H1 (cell line): Measurements from ENCODE around the gene DCTD. TPM values are rescaled to one million over a fixed set of nuclear protein-coding genes. Genes with fewer than 3 reads are reported as not detected.
A peak's percentile ranks its signal among the peaks of the same experiment; 100 is the strongest.

Source experiments
- CTCF ChIA-PET: fragments of 300-600 bp; sonication (Branson Sonifier 250); formaldehyde crosslinking; loops from one replicate; lab custom pipeline; 2021; ENCODE audit not compliant: partially characterized antibody; lab: Charles Lee
- POLR2A ChIA-PET: fragments of 300-600 bp; sonication (Branson Sonifier 250); formaldehyde crosslinking; loops from one replicate; lab custom pipeline; 2021; ENCODE audit warnings: inconsistent platforms; ENCODE audit not compliant: partially characterized antibody; lab: Charles Lee
- DNase-seq, 2 experiments: peaks; one replicate each; pipeline versions ENCODE4 v3.0.0 to v3.0.0-alpha.2; 2010 to 2022; ENCODE audit warnings: low spot score in 2 of 2, low read depth in 1 of 2, mixed read lengths in 1 of 2
- FAIRE-seq: peaks from 2 replicates; lab custom pipeline; 2011; peaks lifted over from hg19 to GRCh38; lab: Jason Lieb, UNC
- H2AFZ ChIP-seq: 2 replicates; pipeline ENCODE4 v1.8.1; 2012; ENCODE audit warnings: low read length, inconsistent platforms
- H2AK5ac ChIP-seq: 2 replicates; pipeline ENCODE4 v1.6.1; 2013; ENCODE audit warnings: low read depth, low read length
- H2BK120ac ChIP-seq: replicated peaks from 2 replicates; pipeline ENCODE3; 2013; ENCODE audit warnings: low read depth, low read length, inconsistent platforms
- H2BK12ac ChIP-seq: 2 replicates; pipeline ENCODE4 v1.6.1; 2013; ENCODE audit warnings: low read depth, low read length
- H2BK15ac ChIP-seq: 2 replicates; pipeline ENCODE4 v1.6.1; 2013; ENCODE audit warnings: low read length
- H2BK20ac ChIP-seq: 2 replicates; pipeline ENCODE4 v1.6.1; 2013; ENCODE audit warnings: low read length
- H2BK5ac ChIP-seq: 2 replicates; pipeline ENCODE4 v1.6.1; 2013; ENCODE audit warnings: low read depth, low read length
- H3K14ac ChIP-seq: 2 replicates; pipeline ENCODE4 v1.6.1; 2013; ENCODE audit warnings: inconsistent platforms; ENCODE audit not compliant: insufficient read length
- H3K18ac ChIP-seq: 2 replicates; pipeline ENCODE4 v1.6.1; 2013; ENCODE audit warnings: low read length; ENCODE audit errors: extremely low read depth
- H3K23ac ChIP-seq: 2 replicates; pipeline ENCODE4 v1.6.1; 2013; ENCODE audit warnings: inconsistent platforms; ENCODE audit not compliant: insufficient read length
- H3K23me2 ChIP-seq: 2 replicates; pipeline ENCODE4 v1.6.1; 2013; ENCODE audit warnings: low read depth, low read length
- H3K27ac ChIP-seq: 2 replicates; pipeline ENCODE4 v1.6.1; 2011; ENCODE audit warnings: low read depth, low read length, inconsistent platforms
- H3K27me3 ChIP-seq, 4 experiments: replicated peaks in 1 of 4; 1 replicate in 1 of 4; 2 replicates in 3 of 4; pipeline versions ENCODE4 v1.6.1 to v1.8.1; 2011 to 2013; ENCODE audit warnings: low read length in 3 of 4, mild to moderate bottlenecking in 3 of 4, inconsistent platforms in 2 of 4, mixed read lengths in 2 of 4, moderate library complexity in 1 of 4; ENCODE audit not compliant: control insufficient read depth in 3 of 4, insufficient read depth in 3 of 4; ENCODE audit errors: extremely low read depth in 1 of 4
- H3K36me3 ChIP-seq, 4 experiments: 2 replicates each; pipeline versions ENCODE4 v1.6.1 to v1.8.1; 2011 to 2013; ENCODE audit warnings: mild to moderate bottlenecking in 4 of 4, low read length in 3 of 4, moderate library complexity in 2 of 4, control low read depth in 1 of 4, inconsistent platforms in 1 of 4; ENCODE audit not compliant: insufficient read depth in 4 of 4, control insufficient read depth in 2 of 4
- H3K4ac ChIP-seq: replicated peaks from 2 replicates; pipeline ENCODE3; 2013; ENCODE audit warnings: low read length, low read depth, mixed read lengths, inconsistent platforms; ENCODE audit not compliant: insufficient read length
- H3K4me1 ChIP-seq, 4 experiments: replicated peaks in 1 of 4; 1 replicate in 1 of 4; 2 replicates in 3 of 4; pipeline versions ENCODE4 v1.6.1 to v1.8.1; 2011 to 2013; ENCODE audit warnings: low read length in 3 of 4, inconsistent platforms in 2 of 4, mixed read lengths in 1 of 4; ENCODE audit not compliant: insufficient read depth in 4 of 4, control insufficient read depth in 3 of 4
- H3K4me2 ChIP-seq, 2 experiments: 2 replicates each; pipeline versions ENCODE4 v1.6.1 to v1.8.1; 2011 to 2013; ENCODE audit warnings: low read depth in 2 of 2, low read length in 2 of 2, control low read depth in 1 of 2, inconsistent platforms in 1 of 2, mild to moderate bottlenecking in 1 of 2; ENCODE audit not compliant: insufficient read depth in 1 of 2
- H3K4me3 ChIP-seq, 4 experiments: fragments of 200-600, 300-600 bp in 1 of 4; sonication (generic), shearing (Covaris generic), sonication (Bioruptor Twin) in 1 of 4; 2 replicates each; pipeline versions ENCODE4 v1.5.1 to v1.8.1; 2011 to 2016; ENCODE audit warnings: low read length in 4 of 4, low read depth in 3 of 4, control low read depth in 2 of 4, inconsistent platforms in 2 of 4, mild to moderate bottlenecking in 2 of 4, mixed read lengths in 1 of 4, moderate library complexity in 1 of 4; ENCODE audit not compliant: insufficient read depth in 2 of 4; ENCODE audit errors: extremely low read depth in 1 of 4
- H3K56ac ChIP-seq: replicated peaks from 2 replicates; pipeline ENCODE3; 2013; ENCODE audit warnings: low read depth, mild to moderate bottlenecking, mixed read lengths, low read length, inconsistent platforms; ENCODE audit not compliant: insufficient read length
- H3K79me1 ChIP-seq: 2 replicates; pipeline ENCODE4 v1.6.1; 2013; ENCODE audit warnings: low read depth, low read length, control low read depth
- H3K79me2 ChIP-seq, 2 experiments: 2 replicates each; pipeline versions ENCODE4 v1.6.1 to v1.8.1; 2012 to 2013; ENCODE audit warnings: low read length in 2 of 2, mild to moderate bottlenecking in 2 of 2, inconsistent platforms in 1 of 2; ENCODE audit not compliant: insufficient read depth in 2 of 2, control insufficient read depth in 1 of 2
- H3K9ac ChIP-seq, 4 experiments: replicated peaks in 1 of 4; 1 replicate in 1 of 4; 2 replicates in 3 of 4; pipeline versions ENCODE4 v1.6.1 to v1.8.1; 2011 to 2013; ENCODE audit warnings: low read depth in 3 of 4, low read length in 3 of 4, control low read depth in 2 of 4, mild to moderate bottlenecking in 2 of 4, moderate library complexity in 2 of 4, inconsistent platforms in 1 of 4; ENCODE audit errors: extremely low read depth in 1 of 4
- H3K9me3 ChIP-seq, 2 experiments: 2 replicates each; pipeline versions ENCODE4 v1.6.1 to v1.8.1; 2012 to 2013; ENCODE audit warnings: mild to moderate bottlenecking in 2 of 2, moderate library complexity in 2 of 2, control low read depth in 1 of 2, inconsistent platforms in 1 of 2, low read depth in 1 of 2, low read length in 1 of 2, mixed read lengths in 1 of 2; ENCODE audit not compliant: insufficient read depth in 2 of 2
- H4K20me1 ChIP-seq, 2 experiments: replicated peaks in 1 of 2; 2 replicates each; pipeline versions ENCODE3 to v1.8.1; 2011 to 2013; ENCODE audit warnings: inconsistent platforms in 2 of 2, low read length in 2 of 2, mild to moderate bottlenecking in 1 of 2; ENCODE audit not compliant: insufficient read depth in 2 of 2, control insufficient read depth in 1 of 2
- H4K5ac ChIP-seq: 2 replicates; pipeline ENCODE4 v1.6.1; 2013; ENCODE audit warnings: low read length, low read depth, mixed read lengths, inconsistent platforms; ENCODE audit not compliant: insufficient read length
- H4K8ac ChIP-seq: 2 replicates; pipeline ENCODE4 v1.8.0; 2013; ENCODE audit warnings: mild to moderate bottlenecking, moderate library complexity, low read length, inconsistent platforms; ENCODE audit not compliant: insufficient read depth; ENCODE audit errors: extremely low read depth
- H4K91ac ChIP-seq: replicated peaks from 2 replicates; pipeline ENCODE3; 2013; ENCODE audit warnings: low read length, mixed read lengths, inconsistent platforms; ENCODE audit not compliant: insufficient read length
- ATF2 ChIP-seq: IDR thresholded peaks from 2 replicates; pipeline ENCODE4 v1.6.1; 2012; ENCODE audit warnings: low read length, inconsistent platforms
- CBX5 ChIP-seq: fragments of 300-800, 300-1000 bp; sonication (generic); IDR thresholded peaks from 2 replicates; pipeline ENCODE4 v1.7.1; 2016; ENCODE audit warnings: antibody characterized with exemption, low read length, low read depth
- E2F6 ChIP-seq: IDR thresholded peaks from 2 replicates; pipeline ENCODE4 v1.6.1; 2012; ENCODE audit warnings: inconsistent platforms
- EP300 ChIP-seq, 2 experiments: IDR thresholded peaks; 1 replicate in 1 of 2; 2 replicates in 1 of 2; pipeline ENCODE4 v1.6.1; 2011 to 2012; ENCODE audit warnings: low read depth in 2 of 2, low read length in 2 of 2, mild to moderate bottlenecking in 2 of 2, borderline replicate concordance in 1 of 2, inconsistent platforms in 1 of 2, moderate library complexity in 1 of 2
- KDM1A ChIP-seq: fragments of 200-600, 300-600 bp; sonication (generic); IDR thresholded peaks from 2 replicates; pipeline ENCODE4 v1.7.1; 2016; ENCODE audit warnings: mild to moderate bottlenecking, low read length, borderline replicate concordance
- POLR2AphosphoS5 ChIP-seq: IDR thresholded peaks from 2 replicates; pipeline ENCODE4 v1.6.1; 2011; ENCODE audit warnings: low read depth, low read length
- RAD21 ChIP-seq, 2 experiments: IDR thresholded peaks in 1 of 2; conservative IDR thresholded peaks in 1 of 2; 2 replicates each; pipeline ENCODE4 v1.6.1; 2011; ENCODE audit warnings: low read depth in 2 of 2, low read length in 2 of 2, improper control_type of control experiment in 1 of 2, inconsistent platforms in 1 of 2, mild to moderate bottlenecking in 1 of 2, moderate library complexity in 1 of 2
- SIN3A ChIP-seq, 2 experiments: IDR thresholded peaks in 1 of 2; conservative IDR thresholded peaks in 1 of 2; 2 replicates each; pipeline ENCODE4 v1.6.1; 2011 to 2012; ENCODE audit warnings: low read length in 2 of 2, improper control_type of control experiment in 1 of 2, low read depth in 1 of 2, mild to moderate bottlenecking in 1 of 2
- SIX5 ChIP-seq: IDR thresholded peaks from 2 replicates; pipeline ENCODE4 v1.6.1; 2011; ENCODE audit warnings: mild to moderate bottlenecking, low read depth, low read length
- TAF7 ChIP-seq: optimal IDR thresholded peaks from 2 replicates; pipeline ENCODE3; 2011; ENCODE audit warnings: low read depth, mild to moderate bottlenecking, inconsistent platforms, low read length, moderate library complexity, borderline replicate concordance
- WGBS, 2 experiments: shearing (Covaris generic) in 1 of 2; methylation state at CpG; one replicate each; pipeline versions ENCODE4 v1.1.6 to v1.1.7; 2013 to 2015; ENCODE audit warnings: low lambda C conversion rate in 2 of 2, mixed read lengths in 2 of 2, inconsistent platforms in 1 of 2, low coverage in 1 of 2, missing lambda C conversion rate in 1 of 2; ENCODE audit not compliant: insufficient replicate concordance in 2 of 2, insufficient coverage in 1 of 2, insufficient read length in 1 of 2; ENCODE audit errors: extremely low coverage in 1 of 2, missing lambda C conversion rate in 1 of 2; 5-methylcytosine and 5-hydroxymethylcytosine counted together
- polyA plus RNA-seq, 7 experiments: library from polyadenylated mRNA; depleted of rRNA in 3 of 7; stranded (reverse) in 5 of 7; unstranded in 2 of 7; fragments of >200 nt in 5 of 7; fragments of 200-250 nt in 2 of 7; gene quantifications; 1 replicate in 5 of 7; 2 replicates in 1 of 7; 4 replicates in 1 of 7; pipeline versions ENCODE4 v1.2.1 to v1.2.3, GENCODE V29; 2011 to 2013; ENCODE audit warnings: missing spikeins in 2 of 7, mixed read lengths in 2 of 7
- total RNA-seq: library from RNA; stranded (reverse); fragmentation: NEBNext Ultra II Directional; extraction: Animal tissue kit (Norgen Biotek cat#: 25700); gene quantifications from 2 replicates; pipeline ENCODE4 v1.2.1, GENCODE V29; 2021

The DCTD gene
- total and polyA plus RNA-seq, 2 of the 8 experiments (the other 6 are each of a cell fraction or from before 2014, with no cell fraction given): 60.2 to 69.5 TPM

GRCh38 chr4:182939680-182940079 lies 22.5 kb upstream of the DCTD start:
- POLR2A ChIA-PET: interaction anchor here (1.2 kb wide), 1 partner anchor 158 kb away, joined by 3 read pairs; no protein-coding TSS in a partner anchor
- H3K36me3 ChIP-seq: no peaks in the 10 kb centered on the region
- WGBS, 2 experiments: 90% methylated on average over 9 of the region's 9 CpGs; no CpG with 5 or more reads in 1 of the 2 experiments
- H4K20me1 ChIP-seq: no peaks in the 10 kb centered on the region
- no peak overlapping the region for H2BK20ac ChIP-seq
- CTCF ChIA-PET: interaction anchor here (0.9 to 5.1 kb wide), 21 partner anchors 9 to 463 kb away, joined by 3 to 74 read pairs (median 8); partner anchors contain the start of gene WWC2
- no peak overlapping the region for H3K18ac ChIP-seq
- no peak overlapping the region for H3K56ac ChIP-seq
- DNase-seq: peak in 1 of 2 experiments; percentile 45
- H3K4me1 ChIP-seq: peaks cover 0 to 3% (median 1%) of the 10 kb centered on the region in 4 experiments; a peak in 3 of 7 replicates
- no peaks in the 10 kb centered on the region for H3K9me3 ChIP-seq
- no peaks in the 10 kb centered on the region for H3K79me1 ChIP-seq
- H3K27me3 ChIP-seq: no peaks in the 10 kb centered on the region
- no peak overlapping the region for H3K14ac ChIP-seq
- no peak overlapping the region for H2BK15ac ChIP-seq
- H2BK120ac ChIP-seq: no peak overlapping the region
- no peak overlapping the region for H3K23ac ChIP-seq
- H2BK5ac ChIP-seq: no peak overlapping the region
- H2AFZ ChIP-seq: no peak overlapping the region
- H2AK5ac ChIP-seq: no peak overlapping the region
- H4K5ac ChIP-seq: no peak overlapping the region
- no peak overlapping the region for H4K8ac ChIP-seq
- FAIRE-seq: no peak
- H3K4me3 ChIP-seq: no peak overlapping the region
- H2BK12ac ChIP-seq: no peak overlapping the region
- H3K79me2 ChIP-seq: no peaks in the 10 kb centered on the region
- H4K91ac ChIP-seq: no peak overlapping the region
- H3K4me2 ChIP-seq: no peak overlapping the region
- H3K9ac ChIP-seq: no peak overlapping the region
- H3K27ac ChIP-seq: no peak overlapping the region
- H3K4ac ChIP-seq: no peak overlapping the region
- H3K23me2 ChIP-seq: no peaks in the 10 kb centered on the region
- TF ChIP-seq TAF7 (no peak), RAD21 (IDR thresholded peaks at IDR 0.05 in 1 of 2, conservative IDR thresholded peaks at IDR 0.05 in 1 of 2; ENCODE audit: low read depth in 2 of 2, low read length in 2 of 2) (no peak), SIN3A (conservative IDR thresholded peaks at IDR 0.05 in 1 of 2, IDR thresholded peaks at IDR 0.05 in 1 of 2; ENCODE audit: low read depth in 1 of 2, low read length in 2 of 2) (no peak), E2F6 (no peak), POLR2AphosphoS5 (no peak), KDM1A (no peak), SIX5 (no peak), CBX5 (no peak), EP300 (IDR thresholded peaks at IDR 0.05; ENCODE audit: borderline replicate concordance in 1 of 2, low read depth in 2 of 2, low read length in 2 of 2) (no peak), ATF2 (no peak)
